GM20000 (cell line): ENCODE measurements around the gene ZSCAN29.

Source experiments
- DNase-seq: peaks from one replicate; pipeline ENCODE4 v3.0.0; 2012; ENCODE audit warnings: low spot score
- TF ChIP-seq, protein P1 (sequence below): IDR thresholded peaks from 2 replicates; pipeline ENCODE4 v1.5.1; 2012; ENCODE audit warnings: mild to moderate bottlenecking, control low read depth; ENCODE audit errors: extremely low read depth, missing control alignments

Gene ZSCAN29

DNA sequence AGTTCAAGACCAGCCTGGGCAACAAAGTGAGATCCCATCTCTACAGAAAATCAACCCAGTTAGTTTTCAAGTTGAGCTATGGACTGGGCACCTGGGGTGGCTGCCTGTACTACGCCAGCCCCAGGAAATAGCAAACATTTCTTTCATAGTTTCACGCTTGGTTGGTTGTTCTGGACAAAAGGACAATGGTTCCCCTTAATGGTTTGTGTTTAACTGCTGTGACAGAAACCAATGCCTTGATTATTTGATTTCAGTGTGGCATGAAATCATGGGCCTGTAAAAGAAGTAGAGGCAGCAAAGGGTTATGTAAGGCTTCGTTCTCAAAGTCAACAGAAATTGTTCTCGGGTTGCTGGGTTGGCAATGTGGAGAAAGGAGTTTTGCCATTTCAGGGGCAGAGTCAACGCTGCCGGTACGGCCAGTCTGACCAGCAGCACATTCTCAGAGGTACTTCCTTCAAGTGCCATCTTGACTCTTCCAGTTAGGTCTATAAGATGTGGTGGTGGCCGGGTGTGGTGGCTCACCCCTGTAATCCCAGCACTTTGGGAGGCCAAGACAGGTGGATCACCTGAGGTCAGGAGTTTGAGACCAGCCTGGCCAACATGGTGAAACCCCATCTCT, 53.2 kb downstream of the ZSCAN29 start:
- TF ChIP-seq, protein P1, sequence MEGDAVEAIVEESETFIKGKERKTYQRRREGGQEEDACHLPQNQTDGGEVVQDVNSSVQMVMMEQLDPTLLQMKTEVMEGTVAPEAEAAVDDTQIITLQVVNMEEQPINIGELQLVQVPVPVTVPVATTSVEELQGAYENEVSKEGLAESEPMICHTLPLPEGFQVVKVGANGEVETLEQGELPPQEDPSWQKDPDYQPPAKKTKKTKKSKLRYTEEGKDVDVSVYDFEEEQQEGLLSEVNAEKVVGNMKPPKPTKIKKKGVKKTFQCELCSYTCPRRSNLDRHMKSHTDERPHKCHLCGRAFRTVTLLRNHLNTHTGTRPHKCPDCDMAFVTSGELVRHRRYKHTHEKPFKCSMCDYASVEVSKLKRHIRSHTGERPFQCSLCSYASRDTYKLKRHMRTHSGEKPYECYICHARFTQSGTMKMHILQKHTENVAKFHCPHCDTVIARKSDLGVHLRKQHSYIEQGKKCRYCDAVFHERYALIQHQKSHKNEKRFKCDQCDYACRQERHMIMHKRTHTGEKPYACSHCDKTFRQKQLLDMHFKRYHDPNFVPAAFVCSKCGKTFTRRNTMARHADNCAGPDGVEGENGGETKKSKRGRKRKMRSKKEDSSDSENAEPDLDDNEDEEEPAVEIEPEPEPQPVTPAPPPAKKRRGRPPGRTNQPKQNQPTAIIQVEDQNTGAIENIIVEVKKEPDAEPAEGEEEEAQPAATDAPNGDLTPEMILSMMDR, result no peak
- no peak for DNase-seq

GRCh38 chr15:43316971-43317346, 53.9 kb downstream of the ZSCAN29 start:
- TF ChIP-seq, protein P1, result no peak
- no peak for DNase-seq

DNA sequence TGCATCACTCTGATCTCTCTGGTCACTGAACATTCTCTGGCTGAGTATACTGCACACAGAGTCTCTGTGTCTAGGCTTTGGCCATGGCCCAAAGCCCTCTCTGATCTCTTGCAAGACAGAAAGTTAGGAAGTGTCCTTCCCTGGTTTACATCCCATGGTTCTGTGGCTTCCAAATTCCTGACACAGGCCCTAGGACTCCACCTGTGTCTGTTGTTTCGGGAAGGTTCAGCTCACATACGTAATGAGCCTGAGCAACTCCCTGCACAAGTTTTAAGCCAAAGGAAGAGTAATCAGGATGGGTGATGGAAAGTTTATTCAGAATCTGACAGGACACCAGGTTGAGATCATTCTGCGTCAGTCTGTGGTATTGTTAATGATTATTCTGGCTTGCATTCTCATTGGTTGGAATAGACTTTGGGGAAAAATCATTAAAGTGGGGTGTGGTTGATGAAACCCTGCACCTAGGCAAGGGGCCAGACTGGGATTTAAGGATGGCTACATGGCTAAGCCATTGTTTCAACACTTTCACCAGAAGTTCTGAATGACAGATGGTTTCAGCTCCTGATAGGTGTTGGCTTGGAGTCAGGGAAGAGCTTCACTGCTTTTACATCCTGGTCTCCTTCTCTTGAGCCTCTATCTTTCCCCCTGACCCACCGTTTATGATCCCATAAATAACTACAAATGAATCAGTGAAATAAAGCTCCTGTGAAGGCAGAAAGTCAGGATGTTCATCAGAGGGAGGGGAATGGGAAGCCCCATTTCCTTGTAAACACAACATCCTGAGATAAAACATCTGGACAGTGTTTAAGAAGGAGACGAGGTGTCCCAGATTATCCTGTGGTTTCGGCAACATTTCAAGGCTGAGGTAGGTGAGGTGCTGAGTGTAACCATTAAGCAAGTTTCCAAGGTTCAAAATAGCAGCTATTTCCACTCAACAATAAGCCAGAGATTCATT, 54.5 kb downstream of the ZSCAN29 start:
- TF ChIP-seq, protein P1, result no peak
- DNase-seq, result no peak

GRCh38 chr15:43314171-43314570, 56.7 kb downstream of the ZSCAN29 start:
- no peak for DNase-seq
- TF ChIP-seq, protein P1, result no peak

- DNase-seq, result no peak
- TF ChIP-seq, protein P1, result no peak
Measured at GRCh38 chr15:43312378-43312777, 58.5 kb downstream of the ZSCAN29 start.
